HG03521 (cell line): ENCODE results near the gene LRP1.

ENCODE experiments used
- ATAC-seq: cut with Tn5 transposase; IDR thresholded peaks from one replicate; pipeline ENCODE4 v1.9.1; 2021; ENCODE audit warnings: mild to moderate bottlenecking, moderate library complexity; ENCODE audit not compliant: unreplicated experiment

Gene LRP1

GRCh38 chr12:57152639-57153038, 24.4 kb downstream of the LRP1 start:
- ATAC-seq, result no peak

- no peak for ATAC-seq
Measured at GRCh38 chr12:57153415-57153997, 25.2 kb downstream of the LRP1 start.

DNA sequence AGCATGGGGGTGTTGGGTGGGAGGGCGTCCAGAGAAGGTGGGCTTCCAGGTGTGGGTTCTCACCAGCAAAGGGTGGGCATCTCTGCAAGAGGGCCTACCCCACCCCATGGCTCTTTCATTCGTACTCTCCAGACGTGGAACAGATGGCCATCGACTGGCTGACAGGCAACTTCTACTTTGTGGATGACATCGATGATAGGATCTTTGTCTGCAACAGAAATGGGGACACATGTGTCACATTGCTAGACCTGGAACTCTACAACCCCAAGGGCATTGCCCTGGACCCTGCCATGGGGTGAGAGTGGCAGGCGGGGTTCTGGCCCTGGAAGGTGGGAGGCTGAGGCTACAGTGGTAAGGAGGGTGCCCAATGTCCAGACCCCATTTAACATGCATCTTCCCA, 25.8 kb downstream of the LRP1 start:
- ATAC-seq, result no peak

DNA sequence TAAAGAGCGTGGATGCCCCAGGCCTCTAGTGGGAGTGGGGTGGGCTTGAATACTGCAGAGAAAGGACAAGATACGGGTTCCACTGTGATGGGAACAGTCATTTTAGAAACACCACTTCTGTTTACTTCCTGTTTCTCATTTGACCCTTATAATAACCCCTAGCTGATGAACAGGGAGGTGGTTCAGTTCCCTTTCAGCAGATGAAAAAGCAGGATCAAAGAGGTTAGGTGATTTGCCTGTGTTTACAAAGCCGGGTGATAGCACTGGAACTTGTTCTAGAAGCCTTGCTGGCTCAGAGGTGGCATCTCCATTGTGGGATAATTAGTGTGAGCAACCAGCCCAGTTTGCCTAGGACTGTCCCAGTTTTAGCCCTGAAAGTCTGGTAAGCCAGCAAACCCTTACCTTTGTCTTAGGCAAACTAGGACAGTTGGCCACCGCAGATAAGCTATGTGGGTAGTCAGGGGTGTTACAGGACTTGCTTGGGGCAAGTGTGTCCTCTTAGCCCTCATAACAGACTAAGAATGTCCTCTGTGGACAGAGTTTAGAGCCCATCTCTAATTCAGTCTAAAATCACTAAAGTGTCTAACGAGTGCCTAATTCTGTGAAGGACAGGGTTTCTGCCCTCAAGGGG, 26.6 kb downstream of the LRP1 start:
- no peak for ATAC-seq

DNA sequence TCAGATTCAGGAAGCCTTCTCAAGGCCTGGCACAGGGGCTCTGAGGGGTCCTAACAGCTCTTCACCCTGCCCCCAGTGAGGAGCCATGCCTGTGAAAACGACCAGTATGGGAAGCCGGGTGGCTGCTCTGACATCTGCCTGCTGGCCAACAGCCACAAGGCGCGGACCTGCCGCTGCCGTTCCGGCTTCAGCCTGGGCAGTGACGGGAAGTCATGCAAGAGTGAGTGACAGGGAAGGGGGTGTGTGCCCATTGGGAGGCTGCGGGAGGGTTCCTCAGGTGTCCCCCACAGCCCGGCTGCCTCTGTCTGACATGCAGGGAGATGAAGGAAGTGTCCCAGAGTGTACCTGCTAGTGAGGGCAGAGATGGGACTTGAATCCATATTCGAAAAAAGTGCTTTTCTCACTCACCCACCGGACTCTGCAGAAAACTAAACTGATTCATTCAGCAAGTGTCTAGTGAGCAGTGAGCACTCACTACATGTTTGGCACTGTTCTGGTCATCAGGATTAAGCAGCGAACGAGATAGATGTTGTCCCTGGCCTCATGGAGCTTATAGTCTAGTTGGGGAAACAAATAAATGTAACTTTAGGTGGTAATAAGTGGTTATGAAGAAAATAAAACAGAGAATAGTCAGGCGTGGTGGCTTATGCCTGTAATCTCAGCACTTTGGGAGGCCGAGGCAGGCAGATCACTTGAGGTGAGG, 28.6 kb downstream of the LRP1 start:
- ATAC-seq, result no peak

DNA sequence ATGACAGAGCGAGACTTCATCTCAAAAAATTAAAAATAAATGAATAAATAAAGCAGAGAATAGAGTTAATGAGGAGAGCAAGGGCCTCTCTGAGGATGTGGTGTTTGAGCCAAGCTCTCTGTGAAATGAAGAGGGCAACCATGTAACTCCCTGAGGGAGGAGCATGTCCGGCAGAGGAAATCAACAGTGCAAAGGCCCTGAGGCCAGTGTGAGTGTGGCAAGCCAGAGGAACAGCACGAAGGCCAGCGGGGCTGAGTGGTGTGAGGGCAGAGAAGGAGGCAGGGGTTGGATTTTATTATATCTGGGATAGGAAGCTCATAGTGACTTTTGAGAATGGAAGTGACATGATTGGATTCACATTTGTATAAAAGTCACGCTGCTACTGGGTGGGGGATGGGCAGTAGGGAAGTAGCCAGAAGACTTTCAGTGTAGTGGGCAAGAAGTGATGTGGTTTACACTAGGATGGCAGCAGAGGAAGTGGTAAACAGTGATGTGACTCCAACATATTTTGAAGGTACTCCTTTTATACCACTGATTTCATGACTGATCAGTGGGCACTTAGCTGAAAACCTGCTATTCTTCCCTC, 29.4 kb downstream of the LRP1 start:
- no peak for ATAC-seq

GRCh38 chr12:57158186-57158585, 29.9 kb downstream of the LRP1 start:
- no peak for ATAC-seq

- no peak for ATAC-seq
Measured at GRCh38 chr12:57158665-57159064, 30.4 kb downstream of the LRP1 start.

DNA sequence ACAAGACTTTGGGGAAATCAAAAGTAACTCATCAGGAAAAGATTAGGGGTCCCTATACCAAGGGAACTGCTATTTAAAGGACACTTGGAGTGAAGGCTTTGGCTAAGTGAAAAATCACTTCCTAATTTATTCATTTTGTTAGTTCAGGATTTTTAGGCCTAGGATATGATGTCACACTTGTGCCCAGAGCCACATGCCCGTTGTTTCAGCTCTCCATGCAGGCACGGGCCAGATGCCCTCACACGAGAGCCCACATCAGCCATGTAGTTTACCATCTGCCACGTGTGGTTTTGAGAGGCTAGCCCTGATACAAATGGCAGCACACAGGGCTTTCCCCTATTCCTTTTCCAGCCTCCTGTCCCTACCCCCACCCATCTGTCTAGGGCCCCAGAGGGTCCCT, 31.0 kb downstream of the LRP1 start:
- no peak for ATAC-seq

DNA sequence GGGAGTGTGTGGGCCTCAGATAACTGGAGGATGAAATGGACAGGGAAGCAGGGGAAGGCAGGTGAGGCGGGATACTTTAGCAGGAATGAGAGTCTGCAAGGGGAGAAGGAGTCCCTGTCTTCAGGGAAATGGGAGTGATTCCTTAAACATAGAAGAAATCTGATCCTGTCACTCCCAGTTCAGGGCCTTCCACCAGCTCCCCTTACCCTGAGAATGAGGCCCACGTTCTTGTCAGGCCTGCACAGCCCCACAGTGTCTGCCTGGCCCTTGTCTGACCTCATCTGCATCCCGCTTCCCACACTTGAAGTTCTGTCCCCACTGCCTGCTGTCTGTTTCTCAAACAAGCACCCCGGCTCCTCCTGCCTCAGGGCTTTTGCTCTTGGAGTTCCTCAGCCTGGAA, 31.8 kb downstream of the LRP1 start:
- ATAC-seq, result no peak

- no peak for ATAC-seq
Measured at GRCh38 chr12:57160741-57161140, 32.5 kb downstream of the LRP1 start.

DNA sequence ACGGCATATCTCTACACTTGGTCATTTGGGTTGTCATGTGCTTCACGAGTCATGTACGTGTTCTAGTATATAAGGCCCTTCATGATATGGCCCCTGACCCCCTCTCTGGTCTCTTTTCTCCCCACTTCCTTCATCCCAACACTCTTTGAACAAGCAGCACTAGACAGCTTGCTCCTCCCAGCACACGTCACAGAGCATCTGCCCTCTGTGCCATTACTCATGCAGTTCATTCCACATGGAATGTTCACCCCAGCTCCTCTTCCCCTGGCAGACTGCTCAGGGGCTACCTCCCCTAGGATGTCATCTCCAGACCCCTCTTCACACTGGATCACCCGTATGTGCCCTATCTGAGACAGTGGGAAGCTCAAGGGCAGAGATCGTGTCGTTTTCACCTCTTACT, 33.2 kb downstream of the LRP1 start:
- no peak for ATAC-seq

- ATAC-seq, result no peak
Measured at GRCh38 chr12:57162553-57163125, 34.4 kb downstream of the LRP1 start.

- no peak for ATAC-seq
Measured at GRCh38 chr12:57164454-57164853, 36.2 kb downstream of the LRP1 start.

DNA sequence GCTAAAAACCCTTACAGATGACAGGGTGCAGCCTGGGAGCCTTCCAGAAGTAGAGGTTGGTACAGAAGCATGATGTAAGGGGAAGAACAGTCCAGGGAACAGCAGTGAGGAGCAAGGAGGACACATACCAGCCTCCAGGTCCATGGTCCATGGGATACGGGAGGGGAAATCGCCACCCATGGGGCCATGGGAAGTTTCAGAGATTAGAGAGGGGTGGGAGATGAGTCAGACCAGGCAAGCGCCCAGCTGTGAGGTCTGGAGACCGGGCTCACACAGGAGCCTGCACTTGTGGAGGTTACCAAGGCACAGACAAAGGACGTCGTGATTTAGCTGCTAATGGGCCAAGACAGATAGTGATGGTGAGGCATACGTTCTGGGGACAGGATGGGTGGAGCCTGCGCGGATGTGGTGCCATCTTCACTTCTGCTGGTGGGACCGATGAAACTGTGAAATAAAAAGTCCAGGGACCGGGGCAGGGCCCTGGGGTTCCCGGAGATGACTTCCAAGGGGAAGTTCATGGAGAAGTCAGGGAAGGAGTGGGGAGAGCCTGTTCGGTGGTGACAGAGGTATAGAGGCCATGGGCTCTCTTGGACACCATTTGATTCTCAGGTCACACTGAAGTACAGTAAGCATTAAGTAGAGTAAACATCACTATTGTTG, 36.8 kb downstream of the LRP1 start:
- ATAC-seq, result no peak

GRCh38 chr12:57165741-57166140, 37.5 kb downstream of the LRP1 start:
- no peak for ATAC-seq

GRCh38 chr12:57166971-57167371, 38.7 kb downstream of the LRP1 start:
- ATAC-seq, result no peak

- no peak for ATAC-seq
Measured at GRCh38 chr12:57168058-57168457, 39.8 kb downstream of the LRP1 start.

DNA sequence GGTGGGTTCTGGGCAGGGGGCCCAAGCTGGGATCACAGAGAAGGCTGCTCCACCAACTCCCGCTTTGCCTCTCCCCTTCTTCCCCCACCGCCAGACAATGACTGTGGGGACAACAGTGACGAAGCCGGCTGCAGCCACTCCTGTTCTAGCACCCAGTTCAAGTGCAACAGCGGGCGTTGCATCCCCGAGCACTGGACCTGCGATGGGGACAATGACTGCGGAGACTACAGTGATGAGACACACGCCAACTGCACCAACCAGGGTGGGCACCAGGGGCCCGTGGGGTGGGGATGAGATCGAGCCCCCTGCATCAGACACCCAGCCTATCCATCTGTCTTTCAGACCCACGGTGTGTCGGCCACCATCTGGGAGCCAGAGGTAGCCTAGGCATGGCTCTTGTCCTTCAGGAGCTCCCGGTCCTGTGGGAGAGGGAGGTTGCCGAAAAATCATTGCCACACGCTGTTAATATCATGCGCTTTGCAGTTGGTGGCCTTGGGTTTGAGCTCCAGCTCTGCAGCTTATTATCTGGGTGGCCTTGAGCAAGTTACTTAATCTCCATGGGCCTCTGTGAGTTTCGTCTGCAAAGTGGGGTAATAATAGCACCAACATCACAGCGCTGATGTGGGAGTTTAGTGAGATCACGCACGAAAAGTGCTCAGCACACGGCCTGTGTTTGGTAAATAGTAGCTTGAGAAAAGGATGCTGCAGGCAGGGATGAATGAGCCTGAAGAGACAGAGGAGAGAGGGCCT, 40.9 kb downstream of the LRP1 start:
- ATAC-seq, result no peak

DNA sequence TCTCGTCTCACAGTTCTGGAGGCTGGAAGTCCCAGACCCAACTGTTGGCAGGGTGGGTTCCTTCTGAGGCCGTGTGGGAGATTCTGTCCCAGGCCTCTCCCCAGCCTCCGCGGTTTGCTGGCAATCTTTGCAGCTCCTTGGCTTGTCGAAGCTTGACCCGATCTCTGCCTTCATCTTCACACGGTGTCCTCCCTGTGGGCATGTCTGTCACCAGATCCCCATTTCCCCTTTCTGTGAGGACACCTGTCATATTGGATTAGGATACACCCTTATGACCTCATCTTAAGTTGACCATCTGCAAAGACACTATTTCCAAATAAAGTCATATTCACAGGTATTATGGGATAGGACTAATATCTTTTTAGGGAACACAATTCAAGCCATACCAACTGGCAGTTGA, 41.7 kb downstream of the LRP1 start:
- no peak for ATAC-seq

DNA sequence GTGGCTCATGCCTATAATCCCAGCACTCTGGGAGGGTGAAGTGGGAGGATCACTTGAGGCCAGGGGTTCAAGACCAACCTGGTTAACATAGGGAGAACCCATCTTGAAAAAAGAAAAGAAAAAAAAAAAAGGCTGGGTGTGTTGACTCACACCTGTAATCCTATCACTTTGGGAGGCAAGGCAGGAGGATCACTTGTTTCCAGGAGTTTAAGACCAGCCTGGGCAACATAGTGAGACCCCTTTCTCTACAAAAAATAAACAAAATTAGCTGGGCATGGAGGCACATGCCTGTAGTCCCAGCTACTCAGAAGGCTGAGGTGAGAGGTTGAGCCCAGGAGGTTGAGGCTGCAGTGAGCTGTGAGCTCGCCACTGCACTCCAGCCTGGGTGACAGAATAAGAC, 42.1 kb downstream of the LRP1 start:
- ATAC-seq, result no peak
